MM.1S (cell line): ENCODE measurements around the gene TCF20.

Experiments
- DNase-seq: peaks from one replicate; pipeline ENCODE4 v3.0.0-alpha.2; 2015
- H2AFZ ChIP-seq: fragments of 300-600 bp; sonication (generic); 2 replicates; pipeline ENCODE4 v1.6.0; 2016; ENCODE audit warnings: antibody characterized with exemption, low read length
- H3F3A ChIP-seq: fragments of 300-600 bp; sonication (generic); 2 replicates; pipeline ENCODE4 v1.6.1; 2016; ENCODE audit warnings: mild to moderate bottlenecking, antibody characterized with exemption, low read length, moderate library complexity, mixed read lengths; ENCODE audit not compliant: insufficient read depth
- H3K27ac ChIP-seq: fragments of 300-600 bp; sonication (generic); 2 replicates; pipeline ENCODE4 v1.5.1; 2016; ENCODE audit warnings: mild to moderate bottlenecking, low read length
- H3K27me3 ChIP-seq: fragments of 300-600 bp; sonication (generic); replicated peaks from 2 replicates; pipeline ENCODE4 v1.6.0; 2016; ENCODE audit warnings: low read length; ENCODE audit not compliant: insufficient read depth
- H3K36me3 ChIP-seq: fragments of 300-600 bp; sonication (generic); replicated peaks from 2 replicates; pipeline ENCODE4 v1.6.1; 2016; ENCODE audit warnings: mild to moderate bottlenecking, low read length, mixed read lengths; ENCODE audit not compliant: insufficient read depth
- H3K4me1 ChIP-seq: fragments of 300-600 bp; sonication (generic); 2 replicates; pipeline ENCODE4 v1.6.1; 2016; ENCODE audit warnings: low read length, mixed read lengths
- H3K4me2 ChIP-seq: fragments of 300-600 bp; sonication (generic); 2 replicates; pipeline ENCODE4 v1.6.0; 2016; ENCODE audit warnings: low read depth, low read length
- H3K4me3 ChIP-seq: fragments of 300-600 bp; sonication (generic); 2 replicates; pipeline ENCODE4 v1.5.1; 2016; ENCODE audit warnings: low read length, mixed read lengths
- H3K79me2 ChIP-seq: fragments of 300-600 bp; sonication (generic); 2 replicates; pipeline ENCODE4 v1.6.1; 2016; ENCODE audit warnings: mixed run types, low read length, mixed read lengths
- H3K9ac ChIP-seq: fragments of 300-600 bp; sonication (generic); 2 replicates; pipeline ENCODE4 v1.6.1; 2016; ENCODE audit warnings: low read length, mixed read lengths
- H3K9me2 ChIP-seq: fragments of 300-600 bp; sonication (generic); replicated peaks from 2 replicates; pipeline ENCODE4 v1.6.1; 2016; ENCODE audit warnings: mild to moderate bottlenecking, low read length, mixed read lengths; ENCODE audit not compliant: insufficient read depth
- H3K9me3 ChIP-seq: fragments of 300-600 bp; sonication (generic); replicated peaks from 2 replicates; pipeline ENCODE4 v1.6.1; 2016; ENCODE audit warnings: mild to moderate bottlenecking, low read length, mixed read lengths; ENCODE audit not compliant: insufficient read depth
- H4K20me1 ChIP-seq: fragments of 300-600 bp; sonication (generic); 2 replicates; pipeline ENCODE4 v1.6.1; 2016; ENCODE audit warnings: mild to moderate bottlenecking, low read length, moderate library complexity, mixed read lengths; ENCODE audit not compliant: insufficient read depth
- EZH2 ChIP-seq: fragments of 300-600 bp; sonication (generic); optimal IDR thresholded peaks from 2 replicates; pipeline ENCODE3; 2017; ENCODE audit warnings: low read depth, mild to moderate bottlenecking, antibody characterized with exemption, low read length, mixed read lengths
- EZH2phosphoT487 ChIP-seq: fragments of 300-600 bp; sonication (generic); IDR thresholded peaks from 2 replicates; pipeline ENCODE4 v1.6.1; 2018; ENCODE audit warnings: antibody characterized with exemption, low read length
- TF ChIP-seq, protein P1 (sequence below): fragments of 300-600 bp; sonication (generic); IDR thresholded peaks from 2 replicates; pipeline ENCODE4 v1.5.1; 2016; ENCODE audit warnings: antibody characterized with exemption, low read length, mixed read lengths

TCF20 gene

DNA sequence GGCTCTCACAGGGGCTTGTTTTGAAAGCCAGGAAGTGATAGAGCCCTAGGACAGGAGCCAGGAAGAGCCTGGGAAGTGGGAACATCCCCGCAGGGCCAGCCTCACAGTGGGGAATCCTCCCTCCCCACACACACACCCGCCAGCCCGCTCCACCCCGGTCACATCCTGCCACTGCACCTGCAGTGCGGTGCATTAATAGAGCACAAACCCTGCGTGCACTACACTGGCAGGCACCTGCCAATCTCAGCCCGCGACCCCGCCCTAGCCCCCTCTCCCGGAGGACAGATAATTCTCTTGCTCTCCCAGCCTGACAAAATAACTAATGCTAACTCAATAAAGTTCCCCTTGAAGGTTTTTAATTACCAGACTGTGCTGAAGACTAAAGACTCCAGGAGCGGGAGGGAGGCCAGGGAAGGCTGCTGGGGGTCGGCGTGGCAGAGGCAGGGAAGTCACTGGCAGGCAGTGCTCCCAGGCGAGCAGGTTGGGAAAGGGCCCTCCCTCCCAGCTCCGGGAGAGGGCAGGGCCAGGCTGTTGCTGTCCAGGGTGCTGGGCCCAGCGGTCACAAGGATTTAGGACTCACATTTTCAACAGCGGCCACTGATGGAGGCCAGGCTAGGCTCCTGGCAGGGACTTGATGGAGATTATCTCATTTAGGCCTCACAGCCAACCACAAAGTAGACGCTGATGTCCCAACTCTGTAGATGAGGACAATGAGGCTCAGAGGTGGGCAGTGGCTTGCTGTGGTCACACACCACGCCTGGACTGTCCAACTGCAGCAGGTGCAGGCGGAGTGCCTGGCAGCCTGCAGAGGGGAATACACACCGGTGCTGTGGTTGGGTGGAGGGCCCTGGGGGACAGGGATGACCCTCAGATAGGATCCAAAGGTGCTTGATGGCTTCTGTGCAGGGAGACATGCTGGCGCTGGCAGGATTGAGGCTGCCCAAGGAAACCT is 23.9 kb upstream of the TCF20 start:
- no peak overlapping the region for H3K27ac ChIP-seq
- H3F3A ChIP-seq = no peaks in the 10 kb centered on the region
- no peak overlapping the region for H3K4me3 ChIP-seq
- TF ChIP-seq, protein P1, sequence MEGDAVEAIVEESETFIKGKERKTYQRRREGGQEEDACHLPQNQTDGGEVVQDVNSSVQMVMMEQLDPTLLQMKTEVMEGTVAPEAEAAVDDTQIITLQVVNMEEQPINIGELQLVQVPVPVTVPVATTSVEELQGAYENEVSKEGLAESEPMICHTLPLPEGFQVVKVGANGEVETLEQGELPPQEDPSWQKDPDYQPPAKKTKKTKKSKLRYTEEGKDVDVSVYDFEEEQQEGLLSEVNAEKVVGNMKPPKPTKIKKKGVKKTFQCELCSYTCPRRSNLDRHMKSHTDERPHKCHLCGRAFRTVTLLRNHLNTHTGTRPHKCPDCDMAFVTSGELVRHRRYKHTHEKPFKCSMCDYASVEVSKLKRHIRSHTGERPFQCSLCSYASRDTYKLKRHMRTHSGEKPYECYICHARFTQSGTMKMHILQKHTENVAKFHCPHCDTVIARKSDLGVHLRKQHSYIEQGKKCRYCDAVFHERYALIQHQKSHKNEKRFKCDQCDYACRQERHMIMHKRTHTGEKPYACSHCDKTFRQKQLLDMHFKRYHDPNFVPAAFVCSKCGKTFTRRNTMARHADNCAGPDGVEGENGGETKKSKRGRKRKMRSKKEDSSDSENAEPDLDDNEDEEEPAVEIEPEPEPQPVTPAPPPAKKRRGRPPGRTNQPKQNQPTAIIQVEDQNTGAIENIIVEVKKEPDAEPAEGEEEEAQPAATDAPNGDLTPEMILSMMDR = no peak
- TF ChIP-seq EZH2 = no peak
- no peak overlapping the region for H3K4me2 ChIP-seq
- no peaks in the 10 kb centered on the region for H3K9me2 ChIP-seq
- H3K9ac ChIP-seq = no peak overlapping the region
- H3K36me3 ChIP-seq = no peaks in the 10 kb centered on the region
- no peak overlapping the region for H2AFZ ChIP-seq
- peaks cover 4% of the 10 kb centered on the region for H3K27me3 ChIP-seq
- no peaks in the 10 kb centered on the region for H3K4me1 ChIP-seq
- H3K79me2 ChIP-seq = no peaks in the 10 kb centered on the region
- no peaks in the 10 kb centered on the region for H4K20me1 ChIP-seq
- no peak for DNase-seq
- no peaks in the 10 kb centered on the region for H3K9me3 ChIP-seq

DNA sequence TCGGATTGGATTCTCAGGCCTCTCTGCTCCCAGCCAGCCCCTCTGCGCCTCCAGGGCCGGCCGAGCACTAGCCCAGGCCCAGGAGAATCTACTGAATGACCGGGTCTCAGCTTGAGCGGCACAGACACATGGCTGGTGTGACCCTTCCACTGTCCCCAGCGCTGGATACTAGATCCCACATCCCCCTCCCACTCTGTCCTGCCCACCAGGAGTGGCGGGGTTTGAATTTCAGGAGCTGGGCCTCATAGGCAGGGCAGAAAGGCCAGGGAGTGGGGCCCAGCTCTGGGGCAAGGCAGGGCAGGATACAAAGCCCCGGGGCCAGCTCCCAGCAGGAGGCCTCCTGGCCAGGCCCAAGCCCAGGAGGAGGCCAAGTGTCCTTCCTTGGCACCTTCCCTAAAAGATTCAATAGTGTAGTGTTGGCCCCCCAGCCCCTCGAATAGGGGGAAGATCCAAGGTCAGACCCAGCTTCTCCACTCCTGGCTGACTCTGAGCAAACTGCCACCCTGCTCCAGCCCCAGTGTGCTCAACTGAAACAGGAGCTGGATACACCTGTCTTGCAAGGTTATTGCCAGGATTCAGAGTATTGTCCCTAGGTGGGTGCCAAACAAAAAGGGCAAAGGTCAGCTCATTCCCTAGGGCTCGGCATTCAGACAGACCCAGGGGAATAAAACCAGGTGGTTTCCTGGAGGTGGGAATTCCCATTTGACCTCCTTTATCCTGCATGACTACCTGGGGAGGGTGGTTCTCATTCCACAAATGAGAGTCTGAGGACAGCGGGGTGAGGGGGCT is 22.5 kb upstream of the TCF20 start:
- H3K4me3 ChIP-seq = no peak overlapping the region
- H3K9me3 ChIP-seq = no peaks in the 10 kb centered on the region
- DNase-seq = no peak
- H3K9ac ChIP-seq = no peak overlapping the region
- no peaks in the 10 kb centered on the region for H3K79me2 ChIP-seq
- H2AFZ ChIP-seq = no peak overlapping the region
- no peaks in the 10 kb centered on the region for H3K9me2 ChIP-seq
- no peaks in the 10 kb centered on the region for H3F3A ChIP-seq
- peaks cover 4% of the 10 kb centered on the region for H3K27me3 ChIP-seq
- H3K4me1 ChIP-seq = peaks cover under 1% of the 10 kb centered on the region; the same call in 1 of the 2 replicates
- no peaks in the 10 kb centered on the region for H4K20me1 ChIP-seq
- no peak overlapping the region for H3K27ac ChIP-seq
- TF ChIP-seq EZH2phosphoT487 (no peak), EZH2 (no peak)
- TF ChIP-seq, protein P1 = no peak
- no peak overlapping the region for H3K4me2 ChIP-seq
- H3K36me3 ChIP-seq = no peaks in the 10 kb centered on the region

DNA sequence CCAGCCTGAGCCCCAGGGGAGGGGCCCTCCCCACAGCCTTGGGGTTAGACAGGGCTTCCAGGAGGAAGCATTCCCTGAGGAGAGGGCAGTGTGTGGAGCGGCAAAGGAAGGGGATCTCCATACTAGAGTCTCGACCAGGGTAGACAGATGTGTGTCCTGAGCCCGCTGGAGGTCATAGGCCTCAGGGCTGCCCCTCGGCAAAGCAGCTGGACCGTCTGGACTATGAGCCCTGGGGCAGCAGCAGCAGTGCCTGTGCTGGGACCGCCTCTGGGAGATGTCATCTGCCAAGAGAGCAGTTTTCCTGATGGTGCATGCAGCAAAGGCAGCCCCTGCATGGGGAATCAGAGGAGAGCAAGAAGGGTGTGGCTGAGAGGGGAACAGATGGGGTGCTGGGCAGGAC is 20.8 kb upstream of the TCF20 start:
- no peaks in the 10 kb centered on the region for H4K20me1 ChIP-seq
- no peaks in the 10 kb centered on the region for H3K9me3 ChIP-seq

More for the DNA sequence above, 20.8 kb upstream of the TCF20 start:
- no peak overlapping the region for H3K4me3 ChIP-seq
- H3K4me1 ChIP-seq = peaks cover 17% of the 10 kb centered on the region
- H3K9me2 ChIP-seq = no peaks in the 10 kb centered on the region
- no peaks in the 10 kb centered on the region for H3K36me3 ChIP-seq
- H2AFZ ChIP-seq = no peak overlapping the region
- DNase-seq = no peak
- H3K4me2 ChIP-seq = no peak overlapping the region
- H3F3A ChIP-seq = no peaks in the 10 kb centered on the region
- H3K27ac ChIP-seq = no peak overlapping the region
- peaks cover 4% of the 10 kb centered on the region for H3K27me3 ChIP-seq
- H3K79me2 ChIP-seq = no peaks in the 10 kb centered on the region
- no peak overlapping the region for H3K9ac ChIP-seq
- no peak for TF ChIP-seq EZH2phosphoT487
- TF ChIP-seq, protein P1 = no peak
- no peak for TF ChIP-seq EZH2
